ENCODE measurements around the gene NPR3. TPM values are rescaled to one million over a fixed set of nuclear protein-coding genes. Genes with fewer than 3 reads are reported as not detected.
A peak's percentile ranks its signal among the peaks of the same experiment; 100 is the strongest.

NPR3 gene
- total RNA-seq, 4 donors from 2014 or later, result 7.9 to 31.3 (median 13.0) TPM

- 83 to 95% methylated on average over 4 of the region's 4 CpGs for WGBS, 2 donors
- intact Hi-C loops (cut with DNase I), result no loop called here
- TF ChIP-seq CTCF (IDR thresholded peaks at IDR 0.05), result no peak
- TF ChIP-seq POLR2A (IDR thresholded peaks at IDR 0.05), result no peak
- Histone ChIP-seq H3K9me3 (no peaks in the 10 kb centered on the region), H3K27ac (no peak overlapping the region), H3K4me3 (no peak overlapping the region), H3K4me1 (no peaks in the 10 kb centered on the region), H3K27me3 (no peaks in the 10 kb centered on the region), H3K36me3 (peaks cover 0 to 17% (median 0%) of the 10 kb centered on the region in 3 donors)
- no peak for DNase-seq
Measured at GRCh38 chr5:32752411-32752810, 41.3 kb downstream of the NPR3 start.

GRCh38 chr5:32753051-32753450 lies 41.9 kb downstream of the NPR3 start:
- Histone ChIP-seq H3K36me3 (peaks cover 0 to 17% (median 0%) of the 10 kb centered on the region in 3 donors), H3K4me3 (no peak overlapping the region), H3K9me3 (no peaks in the 10 kb centered on the region), H3K27me3 (no peaks in the 10 kb centered on the region), H3K4me1 (no peaks in the 10 kb centered on the region), H3K27ac (no peak overlapping the region)
- TF ChIP-seq POLR2A (IDR thresholded peaks at IDR 0.05), result no peak
- TF ChIP-seq CTCF (IDR thresholded peaks at IDR 0.05), result no peak
- WGBS, 2 donors, result 63 to 66% methylated on average over 2 of the region's 2 CpGs
- intact Hi-C loops (cut with DNase I), result no loop called here
- no peak for DNase-seq

GRCh38 chr5:32753765-32754164 lies 42.6 kb downstream of the NPR3 start:
- H3K4me3 ChIP-seq, result no peak overlapping the region
- H3K27ac ChIP-seq, result no peak overlapping the region
- no peaks in the 10 kb centered on the region for H3K27me3 ChIP-seq
- TF ChIP-seq CTCF (IDR thresholded peaks at IDR 0.05) (no peak), POLR2A (IDR thresholded peaks at IDR 0.05) (no peak)
- no peaks in the 10 kb centered on the region for H3K9me3 ChIP-seq
- peaks cover 0 to 17% (median 0%) of the 10 kb centered on the region in 3 donors for H3K36me3 ChIP-seq
- no peak for DNase-seq
- intact Hi-C loops (cut with DNase I), result no loop called here
- no peaks in the 10 kb centered on the region for H3K4me1 ChIP-seq

- no peak overlapping the region for H3K27ac ChIP-seq
Measured at GRCh38 chr5:32754284-32754683, 43.2 kb downstream of the NPR3 start.

GRCh38 chr5:32760091-32760509 lies 49.0 kb downstream of the NPR3 start:
- intact Hi-C loops (cut with DNase I), result no loop called here
- Histone ChIP-seq H3K4me1 (peaks cover 0 to 3% (median 0%) of the 10 kb centered on the region in 3 donors), H3K9me3 (no peaks in the 10 kb centered on the region), H3K4me3 (peak overlapping the region in 3 of 4 donors; percentile 17 to 45 (median 17)), H3K27ac (peak overlapping the region in 1 of 4 donors; percentile 23), H3K36me3 (peaks cover 0 to 6% (median 0%) of the 10 kb centered on the region in 3 donors), H3K27me3 (no peaks in the 10 kb centered on the region)
- DNase-seq, result no peak
- WGBS, 2 donors, result 22 to 24% methylated on average over 4 of the region's 4 CpGs
- TF ChIP-seq CTCF (IDR thresholded peaks at IDR 0.05), result no peak
- no peak for TF ChIP-seq POLR2A (IDR thresholded peaks at IDR 0.05)

More at GRCh38 chr5:32754284-32754683, 43.2 kb downstream of the NPR3 start:
- intact Hi-C loops (cut with DNase I), result no loop called here
- DNase-seq, result no peak
- 33 to 61% methylated on average over 1 of the region's 1 CpG for WGBS, 2 donors
- Histone ChIP-seq H3K27me3 (no peaks in the 10 kb centered on the region), H3K4me1 (no peaks in the 10 kb centered on the region), H3K9me3 (no peaks in the 10 kb centered on the region), H3K36me3 (peaks cover 0 to 17% (median 0%) of the 10 kb centered on the region in 3 donors), H3K4me3 (no peak overlapping the region)
- TF ChIP-seq POLR2A (IDR thresholded peaks at IDR 0.05), result no peak
- TF ChIP-seq CTCF (IDR thresholded peaks at IDR 0.05), result no peak
